OCI-LY3 (cell line): ENCODE measurements around the gene CD99L2.

Source experiments
- H2AFZ ChIP-seq: fragments of 200-600, 300-600 bp; shearing (Covaris generic); 2 replicates; pipeline ENCODE4 v1.6.0; 2014; ENCODE audit warnings: antibody characterized with exemption, low read depth, low read length
- H3K27ac ChIP-seq: fragments of 200-600, 300-600 bp; sonication (generic); 2 replicates; pipeline ENCODE4 v1.5.1; 2014; ENCODE audit warnings: mild to moderate bottlenecking, low read length, moderate library complexity, mixed read lengths
- H3K27me3 ChIP-seq: fragments of 200-600, 300-600 bp; sonication (generic); 2 replicates; pipeline ENCODE4 v1.6.1; 2014; ENCODE audit warnings: low read depth, low read length, mixed read lengths
- H3K36me3 ChIP-seq: fragments of 200-600, 300-600 bp; sonication (generic); replicated peaks from 2 replicates; pipeline ENCODE3; 2014; ENCODE audit warnings: low read depth, low read length, mixed read lengths
- H3K4me1 ChIP-seq: fragments of 300-600, 200-600 bp; sonication (generic); 2 replicates; pipeline ENCODE4 v1.6.1; 2014; ENCODE audit warnings: low read length, mixed read lengths
- H3K4me2 ChIP-seq: fragments of 200-600, 300-600 bp; sonication (generic); 2 replicates; pipeline ENCODE4 v1.6.1; 2014; ENCODE audit warnings: low read length, mixed read lengths
- H3K4me3 ChIP-seq: fragments of 300-600, 200-600 bp; sonication (generic); 2 replicates; pipeline ENCODE4 v1.5.1; 2014; ENCODE audit warnings: antibody characterized with exemption, mild to moderate bottlenecking, low read length, moderate library complexity
- H3K79me2 ChIP-seq: fragments of 300-600, 200-600 bp; shearing (Covaris generic); 2 replicates; pipeline ENCODE4 v1.6.1; 2014; ENCODE audit warnings: mild to moderate bottlenecking, low read length, mixed read lengths
- H3K9ac ChIP-seq: fragments of 300-600, 200-600 bp; shearing (Covaris generic); 2 replicates; pipeline ENCODE4 v1.6.0; 2014; ENCODE audit warnings: mild to moderate bottlenecking, low read length, moderate library complexity
- H3K9me3 ChIP-seq: fragments of 200-600, 300-600 bp; shearing (Covaris generic); 2 replicates; pipeline ENCODE4 v1.6.1; 2014; ENCODE audit warnings: low read length, mixed read lengths; ENCODE audit not compliant: insufficient read depth
- H4K20me1 ChIP-seq: fragments of 200-600, 300-600 bp; sonication (generic); 2 replicates; pipeline ENCODE4 v1.6.1; 2016; ENCODE audit warnings: low read length, mixed read lengths; ENCODE audit not compliant: insufficient read depth
- EZH2phosphoT487 ChIP-seq: fragments of 200-600 bp; shearing (Covaris generic); IDR thresholded peaks from 2 replicates; pipeline ENCODE4 v1.6.1; 2018; ENCODE audit warnings: antibody characterized with exemption, mixed run types, low read depth
- TF ChIP-seq, protein P1 (sequence below): fragments of 200-600, 300-600 bp; sonication (generic); IDR thresholded peaks from 2 replicates; pipeline ENCODE4 v1.5.1; 2014; ENCODE audit warnings: antibody characterized with exemption, low read length, low read depth

Gene CD99L2

DNA sequence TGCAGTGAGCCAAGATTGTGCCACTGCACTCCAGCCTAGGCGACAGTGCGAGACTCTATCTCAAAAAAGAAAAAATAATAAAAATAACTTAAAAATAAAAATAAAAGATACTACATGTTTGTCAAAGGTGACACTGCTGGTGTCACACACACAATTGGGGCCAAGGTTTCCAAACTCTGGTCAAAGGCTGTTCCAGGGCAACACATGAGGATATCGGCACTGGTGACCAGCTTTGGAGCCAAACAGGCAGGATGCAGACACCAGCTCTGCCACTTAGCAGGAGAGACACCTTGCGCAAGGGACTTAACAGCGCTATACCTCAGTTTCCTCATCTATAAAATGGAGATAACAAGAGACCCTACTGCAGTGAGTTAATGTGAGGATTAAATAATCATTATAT is 52.3 kb downstream of the CD99L2 start:
- Histone ChIP-seq H3K4me2 (no peak overlapping the region), H3K27me3 (no peaks in the 10 kb centered on the region), H3K4me3 (no peak overlapping the region), H3K4me1 (peaks cover 8% of the 10 kb centered on the region), H4K20me1 (no peaks in the 10 kb centered on the region), H3K9me3 (no peaks in the 10 kb centered on the region), H3K36me3 (no peaks in the 10 kb centered on the region), H3K27ac (no peak overlapping the region), H3K79me2 (no peaks in the 10 kb centered on the region), H2AFZ (no peak overlapping the region), H3K9ac (no peak overlapping the region)
- TF ChIP-seq EZH2phosphoT487: no peak
- TF ChIP-seq, protein P1, sequence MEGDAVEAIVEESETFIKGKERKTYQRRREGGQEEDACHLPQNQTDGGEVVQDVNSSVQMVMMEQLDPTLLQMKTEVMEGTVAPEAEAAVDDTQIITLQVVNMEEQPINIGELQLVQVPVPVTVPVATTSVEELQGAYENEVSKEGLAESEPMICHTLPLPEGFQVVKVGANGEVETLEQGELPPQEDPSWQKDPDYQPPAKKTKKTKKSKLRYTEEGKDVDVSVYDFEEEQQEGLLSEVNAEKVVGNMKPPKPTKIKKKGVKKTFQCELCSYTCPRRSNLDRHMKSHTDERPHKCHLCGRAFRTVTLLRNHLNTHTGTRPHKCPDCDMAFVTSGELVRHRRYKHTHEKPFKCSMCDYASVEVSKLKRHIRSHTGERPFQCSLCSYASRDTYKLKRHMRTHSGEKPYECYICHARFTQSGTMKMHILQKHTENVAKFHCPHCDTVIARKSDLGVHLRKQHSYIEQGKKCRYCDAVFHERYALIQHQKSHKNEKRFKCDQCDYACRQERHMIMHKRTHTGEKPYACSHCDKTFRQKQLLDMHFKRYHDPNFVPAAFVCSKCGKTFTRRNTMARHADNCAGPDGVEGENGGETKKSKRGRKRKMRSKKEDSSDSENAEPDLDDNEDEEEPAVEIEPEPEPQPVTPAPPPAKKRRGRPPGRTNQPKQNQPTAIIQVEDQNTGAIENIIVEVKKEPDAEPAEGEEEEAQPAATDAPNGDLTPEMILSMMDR: no peak

DNA sequence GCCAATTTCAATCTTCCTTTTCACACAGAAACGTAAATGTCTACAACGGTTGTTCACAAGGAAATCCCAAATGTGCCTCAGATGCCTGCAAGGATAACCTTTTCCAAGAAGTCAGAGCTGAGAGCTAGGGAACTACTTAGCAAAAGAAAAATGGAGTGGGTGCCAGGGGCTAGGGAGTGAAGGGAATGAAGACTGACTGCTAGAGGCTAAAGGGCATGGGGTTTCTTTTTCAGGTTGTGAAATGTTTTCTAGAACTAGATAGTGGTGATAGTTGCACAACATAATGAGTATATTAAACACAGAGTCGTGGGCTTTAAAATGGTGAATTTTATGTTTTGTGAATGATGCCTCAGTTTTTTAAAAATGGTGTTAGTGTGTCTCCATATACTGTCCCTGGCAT is 53.4 kb downstream of the CD99L2 start:
- H3K27ac ChIP-seq: no peak overlapping the region

DNA sequence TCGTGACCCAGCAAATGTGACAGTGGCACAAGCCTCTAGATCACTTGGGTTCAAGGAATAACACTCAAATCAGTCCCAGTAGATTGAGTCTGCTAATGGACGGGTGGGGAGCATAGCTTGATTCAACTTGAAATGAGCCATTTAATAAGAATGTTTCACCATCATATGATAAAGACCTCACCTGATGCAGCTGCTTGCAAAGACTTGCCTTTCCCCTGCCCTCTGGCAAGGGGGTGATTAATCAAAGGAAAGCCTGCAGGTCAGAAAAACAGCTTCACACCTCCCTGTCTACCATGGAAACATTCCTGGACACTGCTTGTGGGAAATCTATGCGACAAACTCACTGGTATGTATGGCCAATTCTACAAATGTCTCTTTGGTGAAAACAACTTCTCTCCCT is 54.5 kb downstream of the CD99L2 start:
- Histone ChIP-seq H3K9ac (no peak overlapping the region), H3K4me1 (peaks cover 8% of the 10 kb centered on the region), H3K27ac (no peak overlapping the region), H4K20me1 (no peaks in the 10 kb centered on the region), H3K79me2 (no peaks in the 10 kb centered on the region), H3K36me3 (no peaks in the 10 kb centered on the region), H3K4me2 (no peak overlapping the region), H3K4me3 (no peak overlapping the region), H3K27me3 (no peaks in the 10 kb centered on the region), H3K9me3 (no peaks in the 10 kb centered on the region), H2AFZ (no peak overlapping the region)
- TF ChIP-seq EZH2phosphoT487: no peak
- TF ChIP-seq, protein P1: no peak

More for the DNA sequence above, 53.4 kb downstream of the CD99L2 start:
- no peak overlapping the region for H3K9ac ChIP-seq
- H3K27me3 ChIP-seq: no peaks in the 10 kb centered on the region
- H3K79me2 ChIP-seq: no peaks in the 10 kb centered on the region
- H3K4me2 ChIP-seq: no peak overlapping the region
- H3K4me3 ChIP-seq: no peak overlapping the region
- TF ChIP-seq, protein P1: no peak
- TF ChIP-seq EZH2phosphoT487: no peak
- H3K36me3 ChIP-seq: no peaks in the 10 kb centered on the region
- H4K20me1 ChIP-seq: no peaks in the 10 kb centered on the region
- no peaks in the 10 kb centered on the region for H3K9me3 ChIP-seq
- no peak overlapping the region for H2AFZ ChIP-seq
- peaks cover 8% of the 10 kb centered on the region for H3K4me1 ChIP-seq

DNA sequence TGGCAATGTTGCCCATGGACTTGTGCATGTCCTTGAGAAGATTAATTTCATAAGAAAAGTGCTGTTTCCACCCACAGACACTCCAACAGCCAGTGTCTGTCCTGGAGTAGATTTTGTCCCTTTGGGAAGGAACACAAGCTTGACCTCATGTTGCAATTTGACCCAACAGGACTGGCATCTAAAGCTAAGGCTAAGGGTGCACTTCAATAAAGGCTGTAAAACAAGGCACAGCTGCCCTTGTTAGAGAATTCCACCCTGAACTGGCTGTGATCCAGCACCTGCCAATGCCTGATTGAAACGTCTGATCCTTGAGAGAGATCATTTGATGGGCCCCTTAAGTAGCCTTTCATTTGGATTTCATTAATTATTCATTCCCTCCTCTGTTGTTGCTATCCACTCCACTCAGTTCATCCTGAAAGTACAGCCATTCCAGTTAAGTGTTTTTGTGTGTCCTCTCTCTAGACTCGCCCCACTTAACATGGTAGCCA is 56.2 kb downstream of the CD99L2 start:
- Histone ChIP-seq H3K36me3 (no peaks in the 10 kb centered on the region), H3K4me1 (peaks cover 4% of the 10 kb centered on the region; the same call in 1 of the 2 replicates), H2AFZ (no peak overlapping the region), H4K20me1 (no peaks in the 10 kb centered on the region), H3K4me2 (no peak overlapping the region), H3K79me2 (no peaks in the 10 kb centered on the region), H3K27ac (no peak overlapping the region), H3K4me3 (no peak overlapping the region), H3K9ac (no peak overlapping the region), H3K9me3 (no peaks in the 10 kb centered on the region), H3K27me3 (no peaks in the 10 kb centered on the region)
- TF ChIP-seq, protein P1: no peak
- TF ChIP-seq EZH2phosphoT487: no peak
